ENCODE results near the gene APOL6.
A peak's percentile ranks its signal among the peaks of the same experiment; 100 is the strongest.
"Not testable (repeated sequence)": the region's sequence is repeated elsewhere in the genome, so short reads cannot be mapped to it uniquely, and the experiment has no call there.

Gene APOL6

DNA sequence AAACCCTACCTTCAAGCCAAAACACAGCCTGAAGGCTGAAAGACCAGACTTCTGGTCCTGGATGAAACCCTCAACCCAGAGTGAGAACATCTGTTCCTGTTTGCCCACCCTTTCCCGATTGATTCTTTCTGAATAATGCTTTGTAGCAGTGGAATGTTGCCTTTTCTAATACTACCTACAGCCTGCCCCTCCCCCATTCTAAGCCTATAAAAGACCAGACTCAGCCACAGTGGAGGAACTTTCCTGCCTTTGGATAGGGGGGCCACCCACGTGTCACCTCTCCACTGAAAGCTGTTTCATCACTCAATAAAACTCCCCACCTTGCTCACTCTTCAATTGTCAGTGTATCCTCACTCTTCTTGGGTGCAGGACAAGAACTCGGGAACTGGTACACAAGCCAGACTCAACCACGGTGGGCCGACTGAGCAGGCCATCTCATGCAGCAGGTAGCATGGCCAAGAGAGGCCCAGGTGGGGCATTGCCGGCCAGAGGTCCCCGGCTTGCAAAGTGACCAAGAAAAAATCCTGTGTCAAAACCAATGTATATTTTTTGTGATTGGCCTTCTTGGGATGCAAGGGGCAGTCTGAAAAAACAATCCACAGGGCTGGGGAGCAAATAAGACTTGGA is 6.6 kb upstream of the APOL6 start:
- DNase-seq, result no peak

DNA sequence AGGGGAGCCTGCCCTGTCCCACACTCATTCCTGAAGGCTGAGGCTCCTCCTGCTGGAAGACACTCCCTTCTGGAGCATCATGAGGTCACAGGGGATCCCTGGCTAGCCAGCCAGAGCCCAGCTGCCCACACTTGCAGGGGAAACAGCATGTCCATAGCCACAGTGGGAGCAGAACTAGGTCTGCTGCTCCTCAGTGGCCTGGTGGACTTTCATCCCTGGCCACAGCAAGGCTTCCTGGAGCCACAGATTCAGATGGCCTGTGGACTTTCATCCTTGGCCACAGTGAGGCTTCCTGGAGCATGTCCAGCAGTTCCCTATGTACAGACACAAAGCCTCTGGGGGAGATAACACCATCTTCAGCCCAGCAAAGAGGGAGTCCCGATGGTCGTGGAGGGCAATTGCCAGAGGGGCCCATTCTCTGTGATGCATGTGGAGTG is 5.9 kb upstream of the APOL6 start:
- no peak for DNase-seq

DNA sequence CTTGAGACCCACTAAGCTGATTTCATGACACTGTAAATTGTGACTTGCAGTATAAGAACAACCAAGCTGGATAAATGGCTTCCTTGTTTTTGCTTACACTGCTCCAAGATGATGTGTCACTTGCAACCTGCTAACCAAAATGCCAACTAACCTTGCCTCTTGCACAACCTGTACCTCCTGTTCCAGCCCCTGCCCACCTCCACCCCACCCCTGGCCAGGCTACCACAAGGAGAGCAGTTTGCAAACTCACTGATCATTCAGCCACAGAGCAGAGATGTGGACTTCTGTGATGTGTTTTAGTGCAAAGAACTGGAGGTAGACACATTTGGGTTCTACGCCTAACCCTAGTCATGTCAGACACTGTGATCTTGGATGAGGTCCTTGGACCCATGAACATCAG is 4.3 kb upstream of the APOL6 start:
- DNase-seq, result no peak

DNA sequence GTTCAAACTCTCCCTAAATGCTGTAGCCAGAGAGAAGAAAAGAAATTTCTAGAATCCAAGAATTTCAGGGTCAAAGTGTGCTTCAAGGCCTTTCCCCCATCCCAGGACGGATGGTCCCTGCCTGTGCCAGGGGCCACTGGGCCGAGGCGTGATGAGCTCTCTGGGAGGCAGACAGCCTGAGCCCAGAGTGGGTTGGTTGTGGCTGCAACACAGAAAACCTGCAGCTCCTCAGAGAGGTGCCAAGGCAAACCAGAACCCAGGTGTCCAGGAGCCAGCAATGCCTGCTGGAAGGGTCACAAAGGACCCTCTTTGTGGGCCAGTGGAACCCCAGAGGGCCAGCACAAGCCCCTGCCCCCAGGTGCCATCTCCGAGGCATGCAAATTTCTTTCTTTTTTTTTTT is 2.6 kb upstream of the APOL6 start:
- no peak for DNase-seq

DNA sequence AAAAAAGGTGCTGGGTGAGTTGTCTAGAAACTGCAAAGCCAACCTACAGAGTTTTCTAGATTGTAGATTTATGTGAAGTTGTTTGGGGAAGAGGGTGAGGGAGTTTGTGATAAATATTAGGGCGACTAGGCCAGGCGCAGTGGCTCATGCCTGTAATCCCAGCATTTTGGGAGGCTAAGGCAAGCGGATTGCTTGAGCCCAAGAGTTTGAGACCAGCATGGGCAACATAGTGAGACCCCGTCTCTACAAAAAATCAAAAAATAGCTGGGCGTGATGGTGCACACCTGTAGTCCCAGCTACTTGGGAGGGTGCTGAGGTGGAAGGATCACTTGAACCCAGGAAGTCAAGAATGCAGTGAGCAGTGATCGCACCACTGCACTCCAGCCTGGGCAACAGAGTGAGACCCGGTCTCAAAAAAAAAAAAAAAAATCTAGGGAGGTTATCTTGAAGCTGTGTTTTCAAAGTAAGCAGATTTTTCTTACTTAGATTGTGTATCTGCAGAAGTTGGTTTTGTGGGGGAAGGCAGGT is 844 bp downstream of the APOL6 start:
- no peak for DNase-seq

DNA sequence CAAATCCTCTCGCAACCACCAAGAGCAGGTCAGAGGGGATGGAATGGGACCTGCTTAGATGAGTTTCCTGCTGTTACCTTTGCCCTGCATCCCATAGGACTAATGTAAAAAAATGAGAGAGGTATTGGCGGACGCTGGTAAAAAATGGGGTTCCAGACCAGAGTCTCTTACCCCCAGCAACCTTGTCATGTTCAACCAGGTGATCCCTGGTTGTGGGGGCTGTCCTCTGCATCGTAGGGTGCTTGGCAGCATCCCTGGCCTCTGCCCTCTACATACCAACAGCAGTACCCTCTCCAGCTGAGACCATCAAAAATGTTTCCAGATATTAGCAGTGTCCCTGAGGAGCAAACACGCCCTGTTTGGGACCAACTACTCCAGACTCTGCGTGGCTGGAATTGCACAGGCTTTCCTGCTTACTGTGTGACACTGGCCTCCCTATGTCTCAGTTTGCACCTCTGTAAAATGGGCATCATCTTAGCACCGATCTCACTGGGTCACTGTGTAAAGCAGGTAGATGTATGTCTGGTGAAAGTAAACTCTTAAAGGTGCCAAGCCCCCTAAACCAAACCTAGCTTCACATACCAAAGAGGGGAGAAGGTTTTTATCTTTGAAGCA is 1.5 kb downstream of the APOL6 start:
- DNase-seq, result no peak

DNA sequence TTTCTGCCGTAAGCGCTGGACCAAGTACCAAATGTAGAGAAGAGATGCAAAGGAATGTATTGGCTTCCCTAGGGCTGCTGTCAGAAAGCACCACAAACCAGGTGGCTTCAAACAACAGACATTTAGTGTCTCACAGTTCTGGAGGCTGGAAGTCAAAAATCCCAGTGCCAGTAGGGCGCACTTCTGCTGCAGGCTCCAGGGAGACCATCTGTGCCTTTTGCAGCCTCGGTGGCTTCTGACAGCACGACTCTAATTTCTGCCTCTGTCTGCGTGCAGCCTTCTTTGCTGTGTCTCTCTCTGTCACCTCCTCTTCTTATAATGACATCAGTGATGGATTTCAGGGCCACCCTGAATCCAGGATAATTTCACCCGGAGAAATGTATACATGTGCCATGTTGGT is 2.8 kb downstream of the APOL6 start:
- no peak for DNase-seq

DNA sequence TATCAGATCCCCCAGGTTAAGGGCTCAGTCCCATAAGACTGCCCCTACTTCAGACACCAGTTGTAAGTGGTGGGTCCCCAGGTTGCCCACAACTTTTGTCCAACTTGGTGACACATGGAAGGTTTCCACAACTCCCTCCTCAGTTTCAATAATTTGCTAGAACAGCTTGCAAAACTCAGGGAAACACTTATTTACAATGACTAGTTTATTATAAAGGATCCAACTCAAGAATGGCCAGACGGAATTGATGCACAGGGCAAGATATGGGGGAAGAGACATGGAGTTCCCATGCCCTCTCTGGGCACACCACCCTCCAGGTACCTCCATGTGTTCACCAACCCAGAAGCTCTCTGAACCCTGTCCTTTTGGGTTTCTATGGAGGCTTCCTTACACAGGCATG is 5.6 kb downstream of the APOL6 start:
- DNase-seq, result no peak

DNA sequence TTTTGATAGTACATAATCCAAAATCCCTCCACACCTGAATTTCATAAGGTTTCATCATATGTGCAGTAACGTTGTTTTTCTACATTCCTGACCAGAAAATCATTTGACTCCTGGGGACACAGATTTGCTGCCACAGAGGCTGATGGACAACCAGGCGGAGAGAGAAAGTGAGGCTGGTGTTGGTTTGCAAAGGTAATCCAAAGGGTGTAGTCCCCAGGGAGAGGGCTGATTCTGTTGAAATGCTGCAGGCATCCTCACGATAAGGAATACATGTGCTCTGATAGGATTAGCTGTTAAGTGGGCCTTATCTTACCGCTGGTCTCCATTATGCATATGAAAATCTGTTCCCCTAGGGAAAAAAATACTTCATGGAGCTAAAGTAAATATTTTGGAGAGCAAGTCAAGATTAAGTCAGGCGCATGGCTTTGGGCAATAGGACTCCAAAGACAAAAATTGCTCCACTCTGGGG is 8.1 kb downstream of the APOL6 start:
- DNase-seq, result peak; percentile 28

DNA sequence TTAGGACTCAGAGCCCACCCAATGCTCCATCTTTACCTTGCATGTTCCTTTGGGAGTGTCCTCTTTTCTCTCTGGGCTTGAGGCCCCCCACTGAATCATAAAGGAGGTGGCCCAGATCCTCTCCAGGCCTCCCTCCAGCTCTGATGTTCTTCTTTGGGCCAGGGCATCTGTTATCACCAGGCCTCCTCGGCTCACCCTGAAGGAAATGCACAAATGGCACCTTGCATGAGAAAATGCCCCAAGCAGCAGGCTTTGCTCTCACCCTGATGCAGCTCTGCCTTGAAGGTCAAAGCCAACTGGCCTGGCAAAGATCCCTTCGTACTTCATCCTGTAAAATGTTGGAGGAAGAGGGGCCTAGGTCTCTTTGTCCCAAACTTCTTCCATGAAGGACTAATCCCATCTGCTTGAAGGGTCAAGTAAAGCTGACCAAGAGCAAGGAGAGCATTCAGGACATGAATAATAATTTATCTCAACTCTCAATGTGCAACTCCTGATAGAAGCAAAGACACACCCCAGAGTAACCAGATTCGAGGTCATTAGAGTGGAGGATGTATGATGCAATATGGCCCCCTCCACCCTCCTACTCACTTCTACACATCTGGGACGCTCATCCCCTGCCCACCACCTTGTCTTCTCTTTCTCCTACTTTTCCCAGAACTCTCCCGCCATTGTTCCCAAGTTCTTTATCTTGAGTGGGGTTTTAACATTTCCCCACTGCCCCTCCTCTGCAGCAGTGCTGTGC is 9.5 kb downstream of the APOL6 start:
- no peak for DNase-seq

DNA sequence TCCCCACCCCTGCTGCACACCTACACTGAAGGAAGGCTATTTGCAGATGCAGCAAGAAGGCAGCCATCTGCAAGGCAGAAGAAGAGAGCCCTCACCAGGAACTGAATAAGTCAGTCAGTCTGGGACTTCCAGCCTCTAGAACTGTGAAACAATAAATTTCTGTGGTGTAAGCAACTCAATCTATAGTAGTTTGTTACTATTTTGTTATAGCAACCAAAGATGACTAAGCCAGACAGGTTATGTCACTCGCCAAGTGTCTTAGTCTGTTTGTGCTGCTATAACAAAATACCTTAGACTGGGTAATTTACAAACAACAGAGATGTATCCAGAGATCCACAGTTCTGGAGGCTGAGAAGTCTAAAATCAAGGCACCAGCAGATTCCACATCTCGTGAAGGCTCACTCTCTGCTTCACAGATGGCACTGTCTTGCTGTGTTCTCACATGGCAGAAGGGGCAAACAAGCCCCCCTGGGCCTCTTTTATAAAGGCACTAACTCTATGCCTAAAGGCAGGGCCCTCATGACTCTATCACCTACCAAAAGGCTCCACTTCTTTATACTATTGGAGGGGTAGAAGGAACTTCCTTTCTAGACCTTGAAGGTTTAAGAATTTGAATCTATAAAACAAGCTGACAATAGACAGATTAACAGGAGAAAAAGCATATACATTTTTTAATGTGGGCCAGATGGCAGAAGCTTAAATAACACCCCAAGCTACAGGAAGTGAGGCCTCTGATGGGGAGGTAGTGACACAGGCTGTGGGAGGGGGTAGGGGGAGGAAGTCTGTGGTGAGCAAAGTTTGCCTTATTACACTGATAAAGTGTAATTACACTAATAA is 12.3 kb downstream of the APOL6 start:
- peak; percentile 75 for DNase-seq

DNA sequence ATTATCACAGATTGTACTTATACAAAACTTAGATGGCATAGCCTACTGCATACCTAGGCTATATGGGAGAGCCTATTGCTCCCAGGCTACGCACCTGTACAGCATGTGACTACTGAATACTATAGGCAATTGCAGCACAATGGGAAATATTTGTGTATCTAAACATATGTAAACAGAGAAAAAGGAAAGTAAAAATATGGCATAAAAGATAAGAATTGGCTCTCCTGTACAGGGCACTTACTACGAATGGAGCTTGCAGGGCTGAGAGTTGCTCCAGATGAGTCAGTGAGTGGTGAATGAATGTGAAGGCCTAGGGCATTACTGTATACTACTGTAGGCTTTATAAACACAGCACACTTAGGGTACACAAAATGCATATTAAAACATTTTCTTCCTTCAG is 13.2 kb downstream of the APOL6 start:
- DNase-seq, result no peak

DNA sequence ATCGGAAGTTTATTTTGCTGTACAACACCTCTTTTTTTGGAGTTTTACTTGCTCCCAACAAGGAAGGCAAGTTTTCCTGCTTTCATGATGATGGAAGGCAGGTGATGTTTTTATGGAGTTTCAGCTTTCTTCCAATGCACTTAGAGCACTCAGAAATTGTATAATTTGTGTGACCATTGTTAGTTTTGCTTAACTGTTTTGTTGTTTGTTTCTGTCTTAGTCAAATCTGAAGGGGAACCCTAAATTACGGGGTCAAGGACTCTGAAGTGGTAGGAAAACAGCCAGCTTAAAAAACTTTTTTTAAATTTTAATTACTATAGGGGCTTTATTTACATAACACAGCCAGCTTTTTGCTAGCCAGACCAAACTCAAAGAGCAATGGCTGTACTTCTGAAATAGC is 14.7 kb downstream of the APOL6 start:
- no peak for DNase-seq

DNA sequence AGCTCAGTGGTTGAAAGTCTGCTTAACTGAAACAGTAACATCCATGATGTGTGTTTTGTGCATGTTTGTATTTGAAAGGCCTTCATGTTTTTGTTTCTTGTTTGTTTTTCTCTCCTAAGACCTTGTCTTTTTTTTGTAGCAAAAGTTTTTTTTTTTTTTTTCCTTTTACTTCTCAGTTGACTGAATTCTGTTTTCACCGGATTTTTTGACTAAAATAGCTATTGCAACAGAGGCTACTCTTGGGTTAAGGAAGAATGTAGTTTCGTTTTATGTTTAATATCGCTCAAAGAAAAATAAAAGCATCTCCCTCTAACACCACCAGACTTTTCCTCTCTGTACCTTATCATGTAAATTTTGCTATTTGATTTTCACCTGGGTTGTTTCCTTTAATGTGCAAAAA is 15.1 kb downstream of the APOL6 start:
- DNase-seq, result no peak

DNA sequence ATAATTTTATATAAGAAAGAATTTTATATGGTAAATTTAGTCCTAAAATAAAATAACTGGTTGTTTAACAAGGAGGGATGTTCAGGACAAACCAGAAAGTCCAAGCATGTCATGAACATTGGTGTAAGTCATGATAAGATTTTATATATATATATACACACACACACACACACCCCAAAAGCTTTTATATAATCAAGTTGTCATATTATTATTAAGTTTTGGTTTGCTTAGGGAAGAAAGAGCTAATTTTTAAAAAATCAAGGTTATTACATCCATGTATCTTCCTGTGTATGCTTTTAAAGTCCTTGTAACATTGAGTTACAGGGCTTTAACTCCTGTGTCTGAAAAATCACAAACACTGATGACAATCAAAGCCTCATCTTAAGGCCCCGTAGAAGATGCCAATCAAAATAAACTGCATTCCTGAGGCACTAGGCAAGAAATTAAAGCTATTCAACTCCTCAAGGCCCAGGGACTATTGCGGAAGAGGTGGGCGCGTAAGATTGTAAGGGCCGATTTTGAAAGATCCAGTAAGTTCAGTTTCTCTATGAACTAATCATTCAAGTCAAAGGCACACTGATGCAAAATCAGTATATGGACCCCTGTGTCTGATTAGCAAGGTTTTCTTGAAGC is 16.8 kb downstream of the APOL6 start:
- DNase-seq, result peak; percentile 6

DNA sequence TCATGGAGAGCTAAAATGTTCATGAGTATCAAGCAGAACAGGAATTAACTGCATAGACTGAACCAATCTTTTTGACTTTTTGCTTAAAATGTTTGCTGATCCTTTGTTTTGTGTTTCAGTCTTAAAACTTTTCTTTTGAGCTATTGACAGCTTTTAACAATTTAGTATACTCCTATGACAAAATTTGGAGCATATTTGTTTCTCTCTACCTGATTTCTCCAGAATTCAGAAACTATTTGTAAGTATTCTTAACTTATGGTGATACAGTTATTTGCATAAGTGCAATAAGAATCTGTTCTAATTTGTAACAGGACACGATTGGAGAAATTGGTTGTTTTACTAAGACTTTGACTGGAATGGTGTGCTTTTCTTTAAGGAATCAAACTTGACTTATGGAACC is 18.5 kb downstream of the APOL6 start:
- not testable (repeated sequence) for DNase-seq

DNA sequence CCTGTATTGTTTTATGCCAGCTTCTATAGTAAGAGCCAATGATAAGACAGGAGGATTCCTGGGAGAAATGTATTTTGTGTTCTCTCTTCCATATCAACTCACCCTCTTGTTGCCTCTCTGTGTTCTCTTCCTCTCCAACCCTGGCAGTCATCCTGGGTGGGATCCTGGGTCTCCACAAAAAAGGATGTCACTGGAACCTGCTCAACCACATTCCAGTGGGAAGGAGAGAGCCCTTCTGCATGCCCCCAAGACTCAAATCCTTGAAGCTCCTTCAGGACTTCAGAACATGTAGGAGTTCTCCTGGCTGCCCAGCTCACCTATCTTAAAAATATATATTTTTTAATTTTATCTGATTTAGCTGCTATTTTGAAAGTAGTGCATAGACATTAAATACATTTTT is 26.1 kb downstream of the APOL6 start:
- no peak for DNase-seq

DNA sequence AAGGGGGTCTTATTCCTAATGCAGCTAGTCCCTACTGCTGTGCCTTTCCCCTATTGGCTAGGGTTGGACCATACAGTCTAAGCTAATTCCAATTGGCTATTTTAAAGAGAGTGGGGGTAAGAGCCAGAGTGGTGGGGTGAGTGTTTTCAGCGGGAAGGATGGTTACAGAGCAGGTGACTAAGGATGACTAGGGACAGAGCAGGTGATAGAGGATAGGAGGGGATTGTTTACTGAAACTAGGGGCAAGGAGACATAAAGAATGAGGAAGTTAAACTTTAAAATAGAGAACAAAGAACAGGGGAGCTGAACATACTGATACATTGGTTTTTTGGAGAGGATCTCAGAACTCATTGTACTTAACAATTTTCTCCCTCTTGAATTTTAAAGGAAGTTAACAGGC is 27.8 kb downstream of the APOL6 start:
- not testable (repeated sequence) for DNase-seq

DNA sequence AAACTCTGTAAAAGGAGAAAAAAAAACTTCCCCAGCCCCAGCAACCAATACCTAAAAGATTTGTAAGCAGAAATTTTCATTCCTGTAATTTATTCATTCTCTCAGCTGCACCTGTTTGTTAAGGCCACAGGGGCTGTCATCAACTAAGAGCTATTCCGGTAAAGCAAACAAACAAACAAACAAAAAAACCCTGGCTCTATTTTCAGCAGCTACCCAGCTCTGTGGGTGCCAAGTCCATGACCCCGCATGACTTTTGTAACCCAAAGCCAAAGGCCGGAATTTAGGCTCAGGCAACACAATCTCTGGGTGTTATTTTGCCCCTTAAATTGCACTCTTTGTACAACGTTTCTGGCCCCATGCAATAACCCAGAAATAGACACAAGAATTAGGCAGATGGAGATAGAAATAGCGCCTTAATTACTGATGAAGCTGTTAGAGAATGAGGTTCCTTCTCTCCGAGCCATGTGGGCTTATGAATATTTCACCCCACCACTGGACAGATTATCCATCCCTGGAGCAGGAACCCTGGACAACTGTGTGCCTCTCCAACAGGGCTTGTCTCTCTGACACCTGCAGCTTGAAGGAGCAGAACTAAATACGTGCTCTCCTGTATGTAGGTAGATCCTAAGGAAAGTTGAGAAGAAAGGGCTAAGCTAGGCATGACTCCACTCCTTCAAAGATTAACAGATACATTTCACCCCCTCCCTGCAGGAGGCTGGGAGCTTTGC is 29.4 kb downstream of the APOL6 start:
- DNase-seq, result no peak

DNA sequence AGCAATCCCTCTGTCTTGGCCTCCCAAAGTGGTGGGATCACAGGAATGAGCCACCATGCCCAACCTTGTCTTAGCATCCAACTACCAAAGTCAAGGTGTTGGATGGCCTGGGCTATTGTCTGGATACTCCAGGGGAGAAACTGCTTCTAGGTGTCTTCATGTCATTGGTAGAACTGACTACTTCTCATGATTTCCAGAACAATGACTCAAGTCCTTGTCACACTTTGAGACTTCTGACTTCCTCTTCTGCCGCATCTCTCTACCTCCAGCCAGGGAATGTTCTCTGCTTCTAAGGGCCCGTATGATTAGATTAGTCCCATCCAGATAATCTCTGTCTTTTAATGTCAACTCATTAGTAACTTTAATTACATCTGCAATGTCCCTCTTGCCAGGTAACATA is 30.6 kb downstream of the APOL6 start:
- no peak for DNase-seq

DNA sequence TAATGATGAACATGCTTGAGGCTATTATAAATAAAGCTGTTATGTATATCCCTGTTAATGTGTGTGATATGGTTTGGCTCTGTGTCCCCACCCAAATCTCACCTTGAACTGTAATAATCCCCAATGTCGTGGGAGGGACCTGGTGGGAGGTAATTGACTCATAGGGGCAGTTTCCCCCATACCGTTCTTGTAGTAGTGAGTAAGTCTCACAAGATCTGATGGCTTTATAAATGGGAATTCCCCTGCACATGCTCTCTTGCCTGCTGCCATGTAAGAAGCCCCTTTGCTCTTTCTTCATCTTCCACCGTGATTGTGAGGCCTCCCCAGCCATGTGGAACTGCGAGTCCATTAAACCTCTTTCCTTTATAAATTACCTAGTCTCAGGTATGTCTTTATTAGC is 31.2 kb downstream of the APOL6 start:
- not testable (repeated sequence) for DNase-seq
